HG03521 (cell line): ENCODE measurements around the gene SLC26A6.

Experiments used
- ATAC-seq: cut with Tn5 transposase; IDR thresholded peaks from one replicate; pipeline ENCODE4 v1.9.1; 2021; ENCODE audit warnings: mild to moderate bottlenecking, moderate library complexity; ENCODE audit not compliant: unreplicated experiment

SLC26A6 gene, protein sequence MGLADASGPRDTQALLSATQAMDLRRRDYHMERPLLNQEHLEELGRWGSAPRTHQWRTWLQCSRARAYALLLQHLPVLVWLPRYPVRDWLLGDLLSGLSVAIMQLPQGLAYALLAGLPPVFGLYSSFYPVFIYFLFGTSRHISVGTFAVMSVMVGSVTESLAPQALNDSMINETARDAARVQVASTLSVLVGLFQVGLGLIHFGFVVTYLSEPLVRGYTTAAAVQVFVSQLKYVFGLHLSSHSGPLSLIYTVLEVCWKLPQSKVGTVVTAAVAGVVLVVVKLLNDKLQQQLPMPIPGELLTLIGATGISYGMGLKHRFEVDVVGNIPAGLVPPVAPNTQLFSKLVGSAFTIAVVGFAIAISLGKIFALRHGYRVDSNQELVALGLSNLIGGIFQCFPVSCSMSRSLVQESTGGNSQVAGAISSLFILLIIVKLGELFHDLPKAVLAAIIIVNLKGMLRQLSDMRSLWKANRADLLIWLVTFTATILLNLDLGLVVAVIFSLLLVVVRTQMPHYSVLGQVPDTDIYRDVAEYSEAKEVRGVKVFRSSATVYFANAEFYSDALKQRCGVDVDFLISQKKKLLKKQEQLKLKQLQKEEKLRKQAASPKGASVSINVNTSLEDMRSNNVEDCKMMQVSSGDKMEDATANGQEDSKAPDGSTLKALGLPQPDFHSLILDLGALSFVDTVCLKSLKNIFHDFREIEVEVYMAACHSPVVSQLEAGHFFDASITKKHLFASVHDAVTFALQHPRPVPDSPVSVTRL

DNA sequence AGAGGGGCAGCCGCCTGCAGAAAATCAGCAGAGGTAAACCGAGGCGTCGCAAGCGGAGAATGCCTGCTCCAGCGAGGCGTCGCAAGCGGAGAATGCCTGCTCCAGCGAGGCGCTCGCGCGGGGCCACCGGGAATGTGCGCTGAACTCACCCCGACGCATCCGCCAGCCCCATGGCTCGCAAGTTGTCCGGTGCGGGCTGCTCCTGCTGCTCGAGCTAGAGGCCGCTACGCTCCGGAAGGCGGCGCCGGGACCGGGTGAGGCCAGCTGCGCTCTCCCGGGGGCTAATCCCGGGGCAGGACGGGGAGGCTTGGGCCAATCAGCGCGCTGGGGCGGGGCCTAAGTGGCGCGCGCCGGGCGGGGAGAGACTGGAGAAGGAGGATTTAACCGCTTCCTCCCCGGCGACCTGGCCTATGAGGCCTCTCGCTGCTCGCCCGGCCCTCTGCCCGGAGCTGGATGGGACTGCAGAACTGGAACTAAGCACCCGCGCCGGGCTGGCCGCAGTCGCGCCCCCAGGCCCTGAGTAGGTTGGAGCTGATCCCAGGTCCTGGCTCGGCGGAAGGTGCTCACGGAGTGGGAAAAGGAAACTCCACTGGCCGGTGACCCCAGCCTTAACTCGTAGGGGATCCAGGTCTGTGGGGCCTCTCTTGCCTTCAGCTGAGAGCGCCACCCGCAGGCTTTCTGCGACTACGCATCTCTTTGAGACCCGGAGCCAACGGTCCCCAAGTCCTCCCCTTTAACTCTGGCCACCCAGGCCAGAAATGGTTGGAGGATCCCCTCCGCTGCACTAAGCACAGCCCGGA, at the start of gene SLC26A6:
Gene SLC26A6 (minus strand): TSS at position 240 of the 800 bp plus-strand sequence. CDS start 68 bp downstream, at position 172.
- ATAC-seq, result peak; percentile 92

DNA sequence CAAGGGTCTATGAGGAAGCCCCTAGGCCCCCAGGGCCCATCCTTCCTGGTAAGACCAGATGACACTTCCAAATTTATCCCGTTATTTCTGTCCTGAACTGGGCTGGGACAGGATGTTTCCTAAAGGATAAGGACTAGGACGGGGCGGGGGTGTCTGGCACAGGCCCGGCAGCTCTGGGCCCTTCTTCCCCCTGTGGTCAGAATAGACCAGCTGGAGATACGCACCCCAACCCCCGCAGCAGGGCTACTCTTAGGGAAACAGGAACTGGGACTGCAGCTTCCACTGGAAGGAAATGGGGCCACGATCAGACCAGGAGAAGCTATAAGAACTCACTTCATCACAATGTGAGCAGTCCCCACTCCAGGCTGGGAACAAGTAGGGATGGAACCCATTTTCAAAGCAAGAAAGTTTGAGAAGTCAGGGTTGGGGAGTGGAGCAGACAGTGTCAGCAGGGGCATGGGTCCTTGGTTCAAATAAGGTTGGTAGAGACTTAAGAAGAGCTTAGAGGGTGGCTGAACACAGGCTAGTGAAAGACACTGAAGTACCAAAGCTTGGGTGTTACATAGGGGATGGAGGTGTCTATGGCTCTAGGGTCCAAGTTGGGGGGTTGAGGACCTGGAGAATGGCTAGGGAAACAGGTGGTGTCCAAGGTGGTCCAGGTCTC, 49.4 kb upstream of the SLC26A6 start:
- ATAC-seq, result no peak

DNA sequence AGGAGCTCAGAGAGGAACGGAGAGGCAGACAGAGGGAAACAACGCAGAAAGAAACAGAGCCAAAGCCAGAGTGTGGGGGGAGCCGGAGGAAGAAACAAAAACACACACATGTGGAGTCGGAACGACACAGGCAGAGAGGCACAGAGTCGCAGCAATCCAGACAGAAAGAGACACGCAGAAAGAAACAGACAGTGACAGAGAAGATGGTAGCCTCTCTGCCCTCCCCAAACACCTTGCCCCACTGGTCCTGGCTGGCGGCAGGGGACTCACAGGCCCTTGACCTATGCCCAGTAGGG, 48.7 kb upstream of the SLC26A6 start:
- no peak for ATAC-seq

DNA sequence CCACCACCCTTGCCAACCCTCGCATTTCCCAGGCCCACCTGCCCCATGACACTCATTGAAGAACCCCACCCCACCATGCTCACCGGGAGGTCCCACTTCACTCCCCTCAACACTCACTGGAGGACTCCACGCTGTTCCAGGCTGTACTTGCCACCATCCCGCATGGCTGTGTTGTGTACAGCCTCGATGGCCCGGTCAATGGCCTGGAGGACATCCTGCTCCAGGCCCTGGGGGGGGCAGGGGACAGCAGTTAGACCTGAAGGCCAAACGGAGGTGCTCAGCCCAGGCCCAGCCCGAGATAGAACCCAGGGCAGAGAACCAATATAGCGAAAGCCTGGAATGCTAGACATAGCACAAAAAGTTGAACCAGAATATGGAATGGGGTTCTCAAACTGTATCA, 47.5 kb upstream of the SLC26A6 start:
- ATAC-seq, result no peak

DNA sequence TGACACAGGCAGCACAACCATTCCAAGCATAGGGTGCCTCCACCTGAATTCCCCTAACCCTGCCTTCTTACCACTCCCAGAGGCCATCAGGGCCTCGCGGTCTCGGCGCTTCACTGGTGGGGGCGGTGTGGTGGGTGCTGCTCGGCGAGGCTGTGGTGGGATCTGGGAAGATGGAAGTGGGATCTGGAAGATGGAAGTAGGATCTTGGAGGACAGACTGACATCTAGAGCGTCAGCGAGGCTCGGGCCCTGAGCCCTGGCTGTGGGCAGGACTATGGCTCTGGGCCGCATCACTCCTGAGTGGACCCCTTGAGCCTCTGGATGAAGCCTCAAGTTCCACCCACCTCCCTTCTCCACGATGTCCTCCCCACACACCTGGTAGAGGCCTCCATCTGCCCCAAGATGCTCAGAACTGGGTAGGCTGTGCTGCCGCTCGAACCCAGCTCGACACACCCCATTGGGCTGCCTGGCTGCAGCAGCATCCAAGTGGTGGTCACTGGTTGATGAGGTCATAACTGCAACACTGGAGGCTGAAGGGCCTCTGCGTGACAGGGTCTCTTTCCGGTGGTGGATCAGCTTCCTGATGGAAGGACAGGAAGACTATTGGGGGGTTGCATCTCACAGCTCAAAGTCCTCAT, 46.8 kb upstream of the SLC26A6 start:
- ATAC-seq, result no peak

DNA sequence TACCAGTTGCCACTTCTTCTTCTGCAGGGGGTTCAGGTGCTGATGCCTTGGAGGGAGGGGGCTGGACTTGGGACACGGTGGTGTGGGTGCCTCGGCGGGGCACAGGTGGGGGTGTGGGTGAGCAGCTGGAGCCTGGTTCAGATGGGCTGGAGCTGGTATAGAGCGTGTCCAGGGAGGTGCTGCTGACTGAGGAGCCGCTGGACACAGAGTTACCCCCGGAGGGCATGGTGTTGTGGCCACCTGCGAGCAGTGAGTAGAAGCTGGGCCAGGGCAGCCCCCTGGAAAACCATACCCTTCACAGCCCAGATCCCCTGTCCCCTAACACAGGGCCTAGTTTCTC, 46.2 kb upstream of the SLC26A6 start:
- ATAC-seq, result no peak

DNA sequence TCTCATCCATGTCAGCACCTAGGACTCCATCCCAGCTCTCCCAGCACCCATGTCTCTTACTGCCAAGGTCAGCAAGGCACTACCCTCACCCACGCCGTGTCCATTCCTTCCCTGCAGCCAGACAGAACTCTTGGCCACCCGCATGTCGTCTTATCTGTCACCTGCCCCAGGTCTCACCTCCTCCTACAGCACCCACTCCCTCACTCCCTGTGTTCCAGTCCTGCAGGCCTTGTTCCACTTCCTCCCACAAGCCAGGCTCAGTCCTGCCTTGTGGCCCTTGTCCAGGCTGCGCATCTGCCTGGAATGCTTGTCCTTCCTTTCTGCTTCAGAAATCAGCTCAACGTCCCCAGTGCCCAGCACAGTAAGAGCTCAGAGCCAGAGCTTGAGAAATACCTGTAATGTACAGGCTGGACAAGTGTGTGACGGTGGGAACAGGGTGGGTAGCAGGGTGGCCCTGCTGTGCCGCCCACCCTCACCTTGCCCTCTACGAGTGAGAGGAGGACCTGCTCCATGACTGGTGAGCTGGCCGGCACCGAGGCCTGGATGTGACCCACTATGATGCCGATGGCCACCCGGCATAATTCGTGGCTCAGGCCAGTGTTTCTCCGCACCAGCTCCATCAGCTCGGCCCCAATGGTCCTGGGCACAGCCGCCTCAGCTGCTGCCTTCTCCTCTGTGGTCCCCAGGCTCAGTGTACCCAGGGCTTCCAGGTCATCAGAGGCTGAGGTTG, 45.7 kb upstream of the SLC26A6 start:
- no peak for ATAC-seq

DNA sequence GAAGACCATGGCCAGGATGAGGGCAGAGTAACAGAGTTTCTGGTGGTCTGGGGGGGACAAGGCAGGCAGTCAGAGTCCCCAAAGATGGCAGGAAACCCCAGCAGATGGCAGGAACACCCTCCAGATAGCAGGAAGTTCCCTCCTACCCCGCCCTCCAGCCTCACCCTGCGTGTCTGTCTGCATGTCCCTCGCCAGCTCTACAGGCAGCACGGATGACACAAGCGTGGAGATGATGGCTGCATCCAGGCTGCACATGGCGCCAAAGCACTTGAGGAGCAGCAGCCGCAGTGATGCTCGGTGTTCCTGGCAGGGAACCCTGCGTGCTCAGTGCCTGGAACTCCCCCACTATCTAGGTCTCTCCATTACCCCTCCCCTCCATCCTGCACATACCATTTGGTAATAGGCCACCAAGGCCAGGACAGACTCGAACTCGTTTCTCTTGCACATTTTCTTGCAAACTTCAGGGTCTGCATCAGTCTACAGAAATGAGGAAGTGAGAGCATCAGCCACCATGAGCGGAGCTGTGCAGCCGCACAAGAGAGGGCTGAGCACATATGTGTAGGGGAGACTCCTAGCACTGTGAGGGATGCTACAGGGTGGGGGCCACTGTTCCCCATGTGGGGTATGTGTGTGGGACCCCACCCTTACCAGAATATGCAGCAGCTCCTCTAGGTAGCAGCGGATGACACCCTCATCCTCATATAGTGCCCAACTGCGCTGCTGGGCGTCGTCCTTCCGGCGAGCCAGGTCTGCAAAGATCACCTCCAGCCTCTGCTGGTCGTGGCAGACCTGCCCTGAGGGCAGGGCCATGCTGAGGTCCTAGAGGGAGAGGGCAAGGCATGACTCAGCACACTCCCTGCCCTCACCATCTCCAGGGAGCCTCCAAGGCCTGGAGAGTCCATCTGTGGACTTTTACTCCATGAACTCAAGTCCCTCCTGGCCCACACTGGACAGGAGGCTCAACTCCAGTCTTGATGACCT, 44.4 kb upstream of the SLC26A6 start:
- ATAC-seq, result no peak

DNA sequence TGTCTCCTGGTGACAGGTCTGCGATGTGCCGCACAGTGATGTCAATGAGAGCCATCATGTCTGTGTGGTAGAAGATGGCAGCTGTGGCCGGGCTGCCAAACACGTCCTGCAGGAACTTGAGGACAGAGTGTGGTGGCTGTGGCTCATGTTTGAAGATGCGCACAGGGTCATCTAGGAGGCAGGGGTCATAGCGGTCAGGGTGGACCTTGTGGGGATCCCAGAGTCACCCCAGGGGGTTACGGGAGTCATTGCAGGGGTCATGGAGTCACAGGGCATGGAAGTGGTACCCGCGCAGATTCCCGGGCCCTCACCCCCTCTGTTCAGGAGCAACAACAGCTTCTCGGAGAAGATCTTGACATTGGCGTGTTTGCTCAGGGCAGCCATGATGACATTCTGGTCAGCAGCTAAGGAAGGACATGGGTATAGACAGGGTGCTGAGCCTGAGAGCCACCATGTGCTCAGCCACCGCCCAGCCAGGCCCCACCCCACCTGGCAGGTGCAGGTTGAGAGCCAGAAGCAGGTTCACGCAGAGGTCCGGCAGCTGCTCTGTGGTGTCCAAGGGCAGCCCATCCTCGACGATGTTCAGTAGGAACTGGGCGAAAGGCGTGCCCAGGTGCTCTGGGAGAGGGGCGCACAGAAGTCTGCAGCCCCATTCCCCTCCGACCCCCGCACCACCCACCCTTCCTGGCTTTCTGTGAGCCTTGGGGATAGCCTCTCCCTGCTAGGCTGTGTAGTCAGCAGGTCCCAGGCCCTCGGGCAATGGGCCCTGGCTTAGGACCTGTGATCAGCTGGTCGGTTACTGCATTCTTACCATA, 43.5 kb upstream of the SLC26A6 start:
- no peak for ATAC-seq

DNA sequence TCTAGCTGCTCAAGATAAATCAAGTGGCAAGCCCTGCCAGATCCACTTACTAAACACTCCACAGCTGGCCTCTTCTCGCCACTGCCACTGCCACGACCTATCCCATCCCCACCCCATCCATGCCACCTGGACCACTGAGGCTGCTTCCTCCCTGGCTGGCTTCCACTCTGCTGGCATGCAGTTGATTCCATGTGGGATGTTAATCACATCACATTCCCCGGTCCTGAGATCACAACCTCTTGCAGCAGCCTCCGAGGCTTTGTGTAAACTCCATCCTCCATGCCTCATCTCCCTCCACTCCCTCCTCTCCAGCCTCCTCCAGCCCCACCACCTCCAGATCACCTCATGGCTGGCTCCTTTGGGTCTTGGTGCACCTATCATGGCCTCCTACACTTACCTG, 42.8 kb upstream of the SLC26A6 start:
- no peak for ATAC-seq

DNA sequence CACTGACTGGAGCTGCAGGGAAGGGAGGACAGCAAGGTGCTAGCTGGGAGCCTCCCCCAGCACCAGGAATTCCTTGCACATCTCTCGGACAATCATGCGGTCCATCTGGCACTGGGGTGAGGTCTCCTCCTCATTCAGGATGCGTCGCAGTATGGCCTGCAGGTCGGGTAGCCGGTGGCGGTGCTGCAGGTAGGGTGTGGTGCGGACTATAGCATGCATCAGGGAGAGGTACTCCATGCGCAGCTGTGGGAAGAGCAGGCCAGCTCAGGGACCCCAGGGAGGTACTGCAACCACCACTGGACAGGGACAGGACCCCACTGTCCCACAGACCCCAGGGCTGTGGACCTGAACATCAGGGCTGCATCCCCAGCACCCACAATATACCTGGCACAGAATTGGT, 39.2 kb upstream of the SLC26A6 start:
- ATAC-seq, result no peak

DNA sequence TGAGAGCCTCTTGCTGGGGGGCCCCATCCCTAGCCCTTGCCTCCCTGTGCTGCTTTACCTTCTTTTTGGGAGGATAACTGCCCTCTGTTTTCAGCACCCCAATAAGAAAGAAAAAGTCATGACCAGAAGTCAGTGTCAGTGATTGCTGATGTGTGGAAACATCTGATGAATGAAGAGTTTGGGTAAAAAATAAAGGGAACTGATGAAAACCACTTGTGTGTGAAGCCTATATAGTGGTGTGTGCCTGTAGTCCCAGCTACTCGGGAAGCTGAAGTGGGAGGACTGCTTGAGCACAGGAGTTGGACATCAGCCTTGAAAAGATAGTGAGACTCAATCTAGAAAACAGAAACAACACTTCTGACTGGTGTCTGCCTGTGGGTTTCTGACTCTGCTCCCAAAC, 37.3 kb upstream of the SLC26A6 start:
- ATAC-seq, result no peak

DNA sequence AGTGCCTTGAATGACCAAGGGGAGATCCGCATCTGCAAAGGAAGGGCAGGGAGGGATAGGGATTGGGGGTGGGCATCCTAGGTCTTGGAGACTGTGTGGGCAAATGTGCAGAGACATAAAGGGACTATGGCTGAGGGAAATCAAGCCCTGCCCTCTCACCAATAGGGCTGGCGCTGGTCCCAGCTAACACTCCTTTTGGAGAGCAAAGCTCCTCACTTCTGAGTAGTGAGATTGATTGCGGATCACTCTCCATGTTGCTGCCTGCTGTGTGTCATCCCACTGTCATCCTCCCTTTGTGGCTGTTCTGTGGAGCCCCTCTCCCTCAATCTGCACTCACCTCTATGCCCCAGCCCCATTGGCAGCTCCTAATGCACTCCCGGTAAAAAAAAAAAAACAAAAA, 29.7 kb upstream of the SLC26A6 start:
- ATAC-seq, result no peak

DNA sequence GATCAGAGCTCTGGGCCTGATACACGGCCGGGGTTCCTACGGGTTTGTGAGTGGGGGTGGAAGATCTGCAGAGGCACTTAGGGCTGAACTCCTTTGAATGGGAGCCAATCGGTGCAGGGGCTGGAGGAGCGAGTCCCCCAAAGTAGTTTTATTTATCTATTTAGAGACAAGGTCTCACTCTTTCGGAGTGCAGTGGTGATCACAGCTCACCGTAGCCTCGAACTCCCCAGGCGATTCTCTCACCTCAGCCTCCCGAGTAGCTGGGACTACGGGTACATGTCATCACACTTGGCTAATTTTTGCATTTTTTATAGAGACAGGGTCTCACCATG, 29.0 kb upstream of the SLC26A6 start:
- ATAC-seq, result no peak

DNA sequence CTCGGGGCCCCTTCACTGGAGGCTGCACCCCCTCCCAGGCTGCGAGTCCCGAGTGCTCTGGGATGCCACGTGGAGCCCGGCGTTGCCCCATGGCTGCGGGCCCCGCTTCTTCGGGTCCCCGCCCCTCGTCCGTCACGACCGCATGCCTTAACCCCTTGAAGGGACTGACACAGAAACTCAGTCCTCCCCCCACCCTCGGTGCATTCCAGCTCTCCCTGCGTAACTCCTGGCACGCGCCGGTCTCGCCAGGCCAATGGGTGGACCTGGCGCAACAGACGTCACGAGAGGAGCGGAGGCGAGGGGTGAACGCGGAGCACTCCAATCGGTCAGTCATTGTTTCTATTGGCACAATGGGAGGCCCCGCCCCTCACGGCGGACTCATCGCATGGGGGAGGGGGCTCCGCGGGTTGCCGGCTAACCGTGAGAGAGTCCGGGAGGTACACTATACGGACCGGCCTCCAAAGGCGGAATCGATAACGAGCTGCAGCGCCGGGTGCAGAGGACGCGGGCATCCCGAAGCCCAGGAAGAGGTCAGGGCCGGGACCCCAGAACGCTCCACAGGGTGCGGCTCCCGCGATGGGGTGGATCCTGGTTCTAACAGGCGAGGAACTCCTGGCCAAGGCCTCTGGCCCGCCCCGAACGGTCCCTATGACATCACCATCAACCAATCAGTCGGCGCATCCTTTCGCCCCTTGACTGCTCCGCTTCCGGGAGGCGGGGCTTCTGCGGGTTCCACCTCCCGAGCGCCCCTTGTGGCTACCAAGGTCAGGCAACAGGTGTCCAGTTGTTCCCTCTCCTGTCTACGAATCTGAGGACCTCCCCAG, 28.4 kb upstream of the SLC26A6 start:
- ATAC-seq, result peak; percentile 81

DNA sequence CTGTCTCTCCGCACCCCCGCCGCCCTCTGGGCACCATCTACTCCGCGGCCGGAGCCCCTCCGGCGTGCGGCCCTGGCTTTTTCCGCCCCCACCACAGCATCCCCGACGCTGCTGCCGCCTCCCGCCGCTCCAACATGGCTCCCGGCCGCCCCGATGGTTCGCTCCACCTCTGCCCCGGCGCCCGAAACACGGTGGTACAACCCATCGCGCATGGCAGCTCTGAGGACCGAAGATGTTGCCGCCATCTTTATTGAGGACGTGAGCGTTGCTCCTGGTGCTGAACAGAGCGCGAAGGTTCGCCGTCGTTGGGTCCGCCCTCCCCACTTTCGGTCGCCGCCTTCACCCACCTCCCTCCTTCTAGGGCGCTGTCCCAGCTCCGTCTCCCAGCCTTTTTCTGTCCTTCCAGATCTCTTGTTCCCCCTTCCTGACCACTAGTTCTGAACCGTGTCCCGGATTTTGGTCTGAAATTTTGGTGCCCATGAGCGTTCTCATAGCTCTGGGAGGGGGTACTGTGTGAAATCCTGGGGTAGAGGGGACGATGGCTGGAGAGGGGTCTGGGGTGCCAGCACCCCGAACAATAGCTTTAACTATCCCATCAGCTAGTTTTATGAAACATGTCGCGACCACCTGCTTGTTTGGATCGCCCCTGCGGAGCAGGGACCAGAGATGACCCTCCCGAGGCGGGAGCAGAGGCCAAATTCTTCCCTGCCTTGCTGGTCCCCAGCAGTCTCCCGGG, 27.7 kb upstream of the SLC26A6 start, which contains the start of gene CELSR3:
Gene CELSR3 (minus strand): TSS at position 134 of the 736 bp plus-strand sequence. CDS start 252 bp downstream, outside the sequence.
- ATAC-seq, result no peak
